ENCODE measurements around the gene CTR9. TPM values are rescaled to one million over a fixed set of nuclear protein-coding genes. Genes with fewer than 3 reads are reported as not detected.

Gene CTR9
- total and polyA plus RNA-seq, 9 of the 15 experiments (the other 6 are each of a cell fraction or from before 2014, with no cell fraction given): 25.4 to 79.3 (median 47.3) TPM

DNA sequence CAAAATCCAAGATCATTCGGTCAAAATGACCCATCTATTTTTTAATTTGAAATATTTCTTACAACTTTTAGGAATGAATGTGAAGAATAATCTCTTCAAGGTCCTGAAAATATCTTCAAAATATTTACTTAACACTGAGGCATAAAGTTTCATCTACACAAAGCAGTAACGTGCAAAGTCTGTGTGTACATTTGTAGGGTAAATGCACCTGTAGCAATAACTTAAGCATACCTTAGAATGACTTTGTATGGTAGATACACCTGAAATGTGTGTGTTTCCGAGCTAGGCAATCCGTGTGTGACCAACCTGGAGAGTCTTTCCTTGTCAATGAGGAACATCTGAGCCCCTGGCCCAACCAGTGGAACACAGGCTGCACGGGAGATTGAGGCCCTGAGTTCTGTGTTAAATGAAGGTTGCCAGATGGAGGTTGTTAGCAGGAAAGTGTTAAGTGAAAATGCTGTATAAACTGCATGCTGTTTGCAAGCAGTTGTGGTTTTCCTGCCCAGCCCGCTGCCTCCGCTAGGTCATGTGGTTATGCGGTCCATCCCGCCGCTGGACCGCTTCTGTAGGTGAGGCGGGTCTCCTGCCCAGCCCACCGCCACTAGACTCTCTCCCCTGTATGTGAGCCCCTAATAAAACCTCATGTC is 7.6 kb upstream of the CTR9 start (continued):
- TF ChIP-seq ZNF3 (CRISPR knock-in tag; IDR thresholded peaks at IDR 0.05): no peak
- TF ChIP-seq POLR2AphosphoS5 (IDR thresholded peaks at IDR 0.05; ENCODE audit: control insufficient read depth, insufficient read depth, low read depth, low read length): no peak
- TF ChIP-seq PHF20 (IDR thresholded peaks at IDR 0.05; ENCODE audit: partially characterized antibody): no peak
- no peak for TF ChIP-seq NFE2L1 (tag; IDR thresholded peaks at IDR 0.05; ENCODE audit: borderline replicate concordance, low read depth)
- no peak for TF ChIP-seq SIX5 (IDR thresholded peaks at IDR 0.05; ENCODE audit: borderline replicate concordance in 1 of 2, insufficient read depth in 1 of 2, low read depth in 1 of 2, low read length in 2 of 2)
- no peak for TF ChIP-seq ZNF766 (CRISPR knock-in tag; conservative IDR thresholded peaks at IDR 0.05)
- TF ChIP-seq RBM14 (IDR thresholded peaks at IDR 0.05; ENCODE audit: borderline replicate concordance, insufficient read depth, low read depth, low read length): no peak
- no peak for TF ChIP-seq NBN (IDR thresholded peaks at IDR 0.05; ENCODE audit: low read depth)
- TF ChIP-seq L3MBTL2 (IDR thresholded peaks at IDR 0.05): peak; percentile 32; the same call in 1 of the 2 replicates
- TF ChIP-seq, protein P1, sequence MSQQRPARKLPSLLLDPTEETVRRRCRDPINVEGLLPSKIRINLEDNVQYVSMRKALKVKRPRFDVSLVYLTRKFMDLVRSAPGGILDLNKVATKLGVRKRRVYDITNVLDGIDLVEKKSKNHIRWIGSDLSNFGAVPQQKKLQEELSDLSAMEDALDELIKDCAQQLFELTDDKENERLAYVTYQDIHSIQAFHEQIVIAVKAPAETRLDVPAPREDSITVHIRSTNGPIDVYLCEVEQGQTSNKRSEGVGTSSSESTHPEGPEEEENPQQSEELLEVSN (IDR thresholded peaks at IDR 0.05; ENCODE audit: borderline replicate concordance in 1 of 2, extremely low read depth in 1 of 2, insufficient read depth in 1 of 2, insufficient read length in 1 of 2, low read depth in 1 of 2, low read length in 1 of 2, poor library complexity in 1 of 2, severe bottlenecking in 1 of 2): peak in 1 of 2 experiments; percentile 16
- peak; percentile 60; the same call in 1 of the 2 replicates for TF ChIP-seq ATF6 (CRISPR knock-in tag; IDR thresholded peaks at IDR 0.05)
- no peak for TF ChIP-seq NFIC (IDR thresholded peaks at IDR 0.05)
- TF ChIP-seq ZNF165 (CRISPR knock-in tag; IDR thresholded peaks at IDR 0.05; ENCODE audit: borderline replicate concordance): no peak
- no peak for TF ChIP-seq ZNF224 (CRISPR knock-in tag; IDR thresholded peaks at IDR 0.05)
- TF ChIP-seq NR4A1 (CRISPR knock-in tag; IDR thresholded peaks at IDR 0.05): no peak
- TF ChIP-seq NR4A1 (tag; IDR thresholded peaks at IDR 0.05): peak; percentile 41; the same call in 1 of the 2 replicates
- no peak for TF ChIP-seq SMAD3 (CRISPR knock-in tag; conservative IDR thresholded peaks at IDR 0.05)
- TF ChIP-seq CBFA2T3 (IDR thresholded peaks at IDR 0.05): no peak
- TF ChIP-seq ARID4B (CRISPR knock-in tag; IDR thresholded peaks at IDR 0.05): no peak
